NCI-H2107 treated with DMSO at 0.1 percent for 48 hours (cell line): ENCODE measurements around the gene RERE.

Experiments used
- DNase-seq: peaks from one replicate; lab custom pipeline; 2025; ENCODE audit not compliant: unreplicated experiment; lab: John Stamatoyannopoulos, UW

The RERE gene

DNA sequence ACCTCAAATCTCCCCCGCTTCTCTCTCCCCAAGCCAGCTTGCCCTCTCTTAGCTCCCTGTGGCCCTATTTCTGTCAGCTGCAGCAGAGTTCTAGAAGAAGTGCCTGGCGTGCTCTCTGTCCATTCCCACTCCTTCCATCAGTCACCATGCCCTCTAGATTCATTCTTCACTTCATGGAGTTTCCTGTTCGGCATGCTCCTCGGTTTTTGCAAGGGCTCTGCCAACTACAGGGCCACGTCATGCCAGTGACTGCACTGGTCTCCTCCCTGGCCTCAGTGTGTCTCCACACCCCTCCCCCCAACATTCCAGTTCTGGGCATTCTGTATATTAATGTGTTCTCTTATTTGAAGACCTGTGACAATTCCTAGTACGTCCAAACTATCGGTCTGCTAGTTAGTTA, 385.7 kb downstream of the RERE start:
- no peak for DNase-seq

DNA sequence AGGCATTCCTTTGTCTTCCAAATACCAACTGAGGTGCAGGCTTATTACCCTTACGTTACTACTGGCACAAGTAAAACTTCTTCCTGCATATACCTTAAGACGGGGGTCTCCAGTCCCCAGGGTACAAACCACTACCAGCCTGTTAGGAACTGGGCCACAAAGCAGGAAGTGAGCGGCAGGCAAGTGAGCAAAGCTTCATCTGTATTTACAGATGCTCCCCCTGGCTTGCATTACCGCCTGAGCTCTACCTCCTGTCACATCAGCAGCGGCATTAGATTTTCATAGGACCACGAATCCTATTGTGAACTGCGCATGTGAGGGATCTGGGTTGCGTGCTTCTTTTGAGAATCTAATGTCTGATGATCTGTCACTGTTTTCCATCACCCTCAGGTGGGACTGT, 386.4 kb downstream of the RERE start:
- DNase-seq = no peak

DNA sequence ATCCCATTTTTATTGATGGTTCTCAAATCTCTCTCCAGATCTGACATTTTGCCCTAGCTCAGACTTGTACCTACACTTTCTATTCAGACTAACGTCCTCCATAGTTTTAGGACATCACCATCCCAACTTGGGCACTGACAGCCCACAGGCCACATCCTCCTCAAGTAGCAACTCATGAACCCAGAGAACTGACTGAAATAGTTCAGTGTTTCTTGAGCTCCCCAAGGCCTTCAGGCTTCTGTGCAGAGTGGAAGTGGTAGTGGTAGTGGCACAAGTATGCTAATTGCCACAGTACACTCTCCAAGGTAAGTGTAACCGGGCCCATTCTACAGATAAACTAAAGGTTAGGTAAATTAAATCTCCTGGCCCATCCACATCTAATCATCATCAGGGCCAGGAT, 387.0 kb downstream of the RERE start:
- no peak for DNase-seq

DNA sequence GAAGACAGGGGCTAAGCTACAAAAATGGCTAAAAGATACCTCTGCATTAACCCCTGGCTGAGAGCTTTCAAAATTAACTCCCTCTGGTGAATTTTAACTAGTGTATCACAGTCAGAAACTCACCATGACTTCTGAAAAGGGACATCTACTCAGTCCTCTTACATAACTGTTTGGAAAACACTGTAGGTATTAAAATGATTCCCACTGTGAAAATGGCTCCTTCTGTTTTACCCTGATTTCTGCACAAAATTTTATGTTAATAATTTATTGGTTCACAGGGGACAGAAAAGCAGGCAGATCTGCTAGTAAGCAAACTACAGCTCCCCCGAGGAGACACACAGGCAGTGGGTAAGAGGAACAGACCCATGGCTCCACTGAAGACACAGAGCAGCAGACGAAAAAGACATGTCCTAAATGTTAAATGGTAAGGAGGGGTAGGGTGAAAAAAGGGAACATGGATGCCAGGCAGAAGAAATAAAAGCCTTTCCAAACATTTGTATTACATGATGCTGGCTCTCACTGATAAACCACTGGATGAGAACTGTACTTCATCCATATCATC, 387.8 kb downstream of the RERE start:
- no peak for DNase-seq

DNA sequence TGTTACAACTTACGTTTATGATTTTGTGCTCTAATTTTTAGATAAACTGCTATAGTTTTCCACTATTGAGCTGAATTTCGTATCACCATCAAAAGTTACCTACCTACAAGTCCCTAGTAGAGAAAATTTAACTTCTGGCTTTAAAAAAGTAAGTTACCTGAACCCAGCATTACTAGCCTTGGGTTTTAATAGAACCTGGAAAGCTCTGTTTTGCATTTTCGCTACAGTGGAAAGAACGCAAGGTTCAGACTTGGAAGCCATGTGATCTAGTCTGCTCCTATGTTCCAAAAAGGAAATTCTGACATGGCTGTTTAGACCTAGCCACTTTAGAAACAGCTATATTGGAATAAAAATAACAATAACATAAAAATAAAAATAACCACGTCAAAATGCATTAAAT, 389.0 kb downstream of the RERE start:
- DNase-seq = no peak

DNA sequence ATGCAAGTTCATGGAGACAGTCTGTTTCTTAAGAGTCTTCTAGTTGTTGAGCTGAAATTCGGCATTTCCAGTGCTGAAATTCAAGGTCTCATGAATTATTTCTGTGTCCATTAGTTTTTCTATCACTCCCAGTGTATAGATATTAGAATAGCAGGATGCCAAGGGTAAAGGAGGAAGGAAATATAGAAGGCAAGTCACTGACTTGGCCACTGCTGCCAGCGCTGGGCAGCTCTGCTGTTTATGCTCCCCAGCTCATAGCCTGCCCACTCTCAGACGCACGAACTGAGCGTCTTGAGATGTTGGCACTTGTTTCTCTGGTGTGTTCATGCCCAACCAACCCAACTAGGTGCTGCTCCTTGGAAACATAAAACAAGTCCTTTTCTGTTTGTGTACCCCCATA, 389.5 kb downstream of the RERE start:
- DNase-seq = no peak

DNA sequence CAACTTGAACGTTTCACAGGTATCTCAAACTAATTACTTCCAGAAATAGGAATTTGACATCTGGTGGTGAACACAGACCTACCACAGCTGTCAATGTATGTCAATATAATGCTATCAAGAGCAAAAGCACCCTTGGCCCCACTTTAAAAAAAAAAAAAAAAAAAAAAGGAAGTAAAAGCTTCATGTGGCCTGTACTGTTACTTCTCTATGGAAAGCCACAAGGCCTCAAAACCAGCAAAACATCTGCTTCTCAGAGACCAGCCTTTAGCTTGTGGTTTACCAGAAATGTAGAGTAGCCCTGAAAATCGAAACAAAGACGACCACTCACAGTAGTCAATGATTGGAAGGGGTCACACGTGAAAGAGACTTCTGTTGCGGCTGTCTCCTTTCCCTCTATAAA, 389.9 kb downstream of the RERE start:
- DNase-seq = no peak

DNA sequence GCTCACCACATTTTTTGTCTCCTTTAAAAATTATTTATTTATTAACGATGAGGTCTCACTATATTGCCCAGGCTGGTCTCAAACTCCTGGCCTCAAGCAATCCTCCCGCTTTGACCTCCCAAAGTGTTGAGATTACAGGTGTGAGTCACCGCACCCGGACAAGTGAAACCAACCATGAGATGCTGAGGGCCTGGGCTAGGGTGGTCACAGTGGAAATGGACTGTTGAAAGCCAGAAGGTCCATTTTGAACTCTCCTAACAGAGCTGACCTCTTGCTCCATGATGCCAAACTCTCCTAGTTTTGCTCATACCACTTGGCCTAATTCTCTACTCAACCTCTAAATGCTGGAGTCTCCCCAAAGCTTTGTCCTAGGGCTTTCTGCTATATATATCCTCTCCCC, 390.4 kb downstream of the RERE start:
- no peak for DNase-seq

DNA sequence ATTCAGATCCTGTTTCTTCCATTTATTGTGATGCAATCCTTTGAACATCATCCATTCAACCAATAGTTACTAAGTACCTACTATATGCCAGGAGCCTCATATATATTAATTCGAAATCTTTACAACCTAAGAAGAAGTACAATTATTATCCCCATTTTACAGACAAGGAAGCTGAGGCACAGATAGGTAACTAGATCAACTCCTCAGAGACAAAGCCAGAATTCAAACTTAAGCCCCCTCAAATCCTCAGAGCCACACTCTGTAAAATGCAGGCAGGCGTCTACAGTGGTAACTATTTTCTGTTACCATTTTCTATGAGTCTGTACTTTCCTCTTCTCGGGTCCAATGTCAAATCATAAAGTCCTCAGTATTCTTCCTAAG, 391.7 kb downstream of the RERE start:
- DNase-seq = no peak

DNA sequence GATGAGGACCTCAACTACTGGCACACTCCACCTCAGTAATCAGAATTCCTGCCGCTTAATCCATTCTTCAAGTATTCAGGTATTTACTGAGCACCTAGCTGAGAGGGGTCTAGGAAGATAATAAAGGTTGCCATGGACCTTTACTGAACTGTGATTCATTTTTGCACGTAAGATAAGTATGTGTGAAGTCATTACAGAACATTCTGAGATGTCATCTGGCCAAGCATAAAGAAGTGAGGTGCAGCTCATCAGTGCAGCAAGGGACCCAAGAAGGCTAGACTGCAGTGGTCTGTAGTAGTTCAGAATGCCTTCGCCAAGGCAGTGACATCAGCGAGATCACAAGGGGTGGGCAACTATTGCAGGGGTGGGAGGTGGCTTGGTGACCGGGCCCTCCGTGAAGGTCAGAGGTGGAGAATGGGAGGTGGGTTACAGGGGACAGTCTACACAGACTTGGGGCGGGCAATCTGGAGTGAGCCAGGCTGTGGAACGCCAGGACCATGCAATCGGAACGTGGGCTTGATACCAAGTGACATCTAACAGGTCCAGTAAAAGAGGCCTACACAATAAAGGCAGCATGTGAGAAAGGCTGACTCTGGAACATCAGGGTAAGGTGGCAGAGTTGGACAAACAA, 392.2 kb downstream of the RERE start:
- DNase-seq = no peak

DNA sequence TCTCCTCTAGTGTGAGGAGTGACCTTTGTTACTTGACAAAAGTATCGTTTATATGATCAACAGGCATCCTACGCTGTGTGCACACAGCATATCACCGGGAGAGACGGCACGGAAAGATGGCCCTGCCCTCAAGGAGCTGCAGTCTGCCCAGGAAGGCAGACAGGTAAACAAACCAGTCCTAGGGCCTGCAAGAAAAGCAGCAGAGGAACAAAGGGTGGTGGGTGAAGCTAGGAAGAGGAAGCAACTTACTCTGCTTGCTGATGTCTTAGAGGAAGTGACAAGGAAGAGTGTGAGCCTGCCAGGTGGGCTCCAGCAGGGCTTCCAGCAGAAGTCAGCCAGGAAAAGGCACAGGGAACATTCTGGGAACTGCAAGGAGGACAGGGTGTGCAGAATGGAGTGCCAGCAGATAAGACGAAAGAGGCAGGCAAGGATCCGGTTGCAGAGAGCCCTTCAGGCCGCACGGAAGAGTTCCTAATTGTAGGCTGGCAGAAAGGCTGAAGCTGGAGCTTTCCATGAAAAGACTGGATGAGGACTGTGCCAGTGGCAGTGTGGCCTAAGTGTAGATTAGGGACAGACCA, 392.8 kb downstream of the RERE start:
- no peak for DNase-seq

DNA sequence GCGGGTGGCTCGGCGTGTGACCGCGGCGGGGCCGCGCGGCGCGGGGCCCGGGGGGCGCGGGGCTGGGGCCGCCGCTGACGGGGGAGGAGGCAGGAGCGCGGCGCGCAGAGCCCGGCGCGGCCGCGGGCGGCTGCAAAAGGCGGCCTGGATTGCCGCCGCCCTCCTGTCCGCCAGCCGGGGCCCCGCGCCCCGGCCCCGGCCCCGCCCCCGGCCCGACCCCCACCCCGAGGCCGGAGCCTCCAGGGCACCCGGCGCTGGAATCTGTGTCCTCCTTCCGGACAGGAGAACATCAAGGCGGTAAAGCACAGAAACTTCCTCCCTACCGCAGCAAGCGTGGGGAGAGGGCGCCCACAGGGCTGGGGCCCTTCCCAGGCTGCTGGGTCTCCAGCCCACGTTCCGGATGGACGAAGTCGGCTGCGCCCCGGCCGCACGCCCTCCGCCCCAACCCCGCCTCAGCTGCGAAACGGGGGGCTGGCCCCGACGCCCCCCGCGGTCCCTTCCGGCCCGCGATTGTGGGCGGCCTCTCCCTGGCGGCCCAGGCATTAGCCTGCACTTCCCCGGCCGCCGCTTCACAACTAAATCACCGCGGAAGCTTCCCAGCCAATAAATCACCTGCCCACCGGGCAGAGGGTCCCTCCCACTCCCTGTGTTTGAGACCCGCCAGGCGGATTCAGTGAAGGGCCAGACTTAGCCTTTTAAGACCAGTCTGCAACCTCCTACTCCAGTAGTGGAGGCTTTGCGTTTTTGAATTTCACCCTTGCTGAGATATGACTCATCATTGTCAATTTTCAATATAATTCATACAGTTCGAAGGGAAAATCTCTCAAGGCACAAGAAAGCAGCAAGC, 393.5 kb downstream of the RERE start:
- DNase-seq = no peak

DNA sequence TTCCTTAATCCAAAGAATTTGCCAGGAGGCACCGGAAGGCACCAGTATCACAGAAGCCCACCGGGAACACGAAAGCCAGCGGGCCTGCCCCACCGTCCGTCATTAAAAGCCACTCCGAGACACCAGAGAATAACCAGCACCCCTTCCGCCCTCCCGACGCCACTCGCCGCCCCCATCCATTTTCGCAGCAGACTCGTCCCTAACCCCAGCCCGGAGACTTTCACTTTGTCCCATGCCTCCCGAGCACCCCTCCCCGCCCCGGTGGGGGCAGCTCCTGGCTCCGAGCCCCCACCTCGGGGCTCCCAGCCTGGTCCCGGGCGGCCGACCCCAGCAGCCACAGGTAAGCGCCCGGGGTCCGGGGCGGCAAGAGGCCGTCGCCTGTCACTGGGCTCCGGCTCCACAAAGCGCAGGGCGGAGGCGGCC, 394.2 kb downstream of the RERE start:
- DNase-seq = no peak

DNA sequence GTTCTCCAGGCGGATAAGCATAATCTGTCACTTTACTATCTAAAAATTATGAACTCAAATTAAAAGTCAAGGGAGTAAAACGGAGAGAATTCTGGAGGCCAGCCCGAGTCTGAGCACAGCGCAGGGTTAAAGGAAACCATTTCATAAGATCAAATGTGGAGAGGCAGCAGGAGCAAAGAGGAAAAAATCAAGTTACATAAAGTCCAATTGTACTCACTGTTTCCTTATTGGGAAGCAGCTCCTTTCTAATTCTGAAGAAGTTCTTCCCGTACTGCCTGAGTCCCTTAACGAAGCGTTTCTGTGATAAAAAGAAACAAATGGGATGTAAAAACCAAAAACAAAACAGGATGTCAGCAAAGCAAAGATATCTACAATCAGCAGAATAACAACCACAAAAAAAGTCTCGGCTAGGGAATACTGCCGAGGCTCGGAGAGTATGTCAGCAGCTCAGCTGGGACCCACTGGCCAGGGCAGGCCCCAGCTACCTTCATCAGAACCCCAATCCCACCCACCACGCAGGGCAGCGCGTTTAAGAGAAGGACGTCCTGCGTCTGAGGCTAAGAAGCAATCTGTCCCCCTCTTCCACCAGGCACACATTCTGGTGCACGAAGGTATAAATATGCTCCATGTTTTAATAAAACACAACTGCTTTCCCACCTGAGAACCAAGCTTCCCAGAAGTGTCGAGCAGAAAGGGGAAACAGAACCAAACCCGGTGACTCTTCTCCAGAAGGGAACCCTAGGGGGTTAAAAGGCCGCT, 394.8 kb downstream of the RERE start:
- no peak for DNase-seq

DNA sequence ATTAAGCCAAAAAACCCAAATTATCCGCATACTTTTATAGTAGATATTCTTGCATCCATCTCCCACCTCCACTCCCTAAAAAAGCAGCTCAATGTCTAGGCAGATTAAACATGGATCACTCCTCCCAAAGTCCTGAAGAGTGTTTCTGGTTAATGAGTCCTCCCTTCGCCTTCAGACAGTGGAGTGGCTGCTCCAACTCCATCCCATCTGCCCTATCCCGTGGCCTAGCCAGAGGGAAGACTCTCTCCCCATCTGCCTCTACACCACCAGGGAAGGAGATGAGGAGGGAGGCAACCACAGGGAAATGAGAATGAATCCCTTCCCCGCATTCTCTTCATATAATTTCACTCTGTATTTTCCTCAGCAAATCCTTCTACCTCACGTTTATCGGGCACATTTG, 395.7 kb downstream of the RERE start:
- no peak for DNase-seq

DNA sequence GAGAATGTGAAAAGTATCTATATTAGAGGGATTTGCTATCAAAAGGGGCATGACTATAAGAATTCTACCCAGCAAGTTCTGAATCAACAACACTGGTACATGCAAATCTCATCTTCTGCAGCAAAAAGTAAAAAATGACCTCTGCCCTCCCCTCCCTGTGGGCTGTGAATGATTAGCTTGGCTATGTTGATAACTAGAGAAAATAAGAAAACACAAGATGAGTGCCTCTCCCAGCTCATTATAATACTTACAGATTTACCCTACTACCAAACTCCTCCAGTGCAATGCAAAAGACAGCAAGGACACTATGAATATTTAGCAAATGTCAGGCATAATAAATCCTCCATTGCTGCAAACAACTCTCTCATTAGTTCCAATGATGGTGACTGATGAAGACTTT, 397.1 kb downstream of the RERE start:
- DNase-seq = no peak

DNA sequence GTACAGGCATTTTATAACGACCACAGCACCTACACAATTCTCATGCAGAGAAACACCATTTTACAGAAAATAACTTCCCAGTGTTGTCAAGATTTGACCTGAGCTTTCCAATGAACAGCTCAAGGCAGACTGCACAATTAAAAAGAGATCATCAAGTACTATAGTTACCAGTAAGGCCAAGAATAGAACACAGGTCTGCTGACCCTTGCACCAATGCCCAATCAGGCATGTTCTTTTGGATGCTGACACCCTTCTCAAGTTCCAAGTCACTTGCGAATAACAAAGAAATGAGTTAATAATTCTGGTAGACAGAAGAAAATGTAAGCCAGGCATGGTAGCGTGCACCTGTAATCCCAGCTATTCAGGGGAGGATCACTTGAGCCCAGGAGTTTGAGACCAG, 397.6 kb downstream of the RERE start:
- DNase-seq = no peak

DNA sequence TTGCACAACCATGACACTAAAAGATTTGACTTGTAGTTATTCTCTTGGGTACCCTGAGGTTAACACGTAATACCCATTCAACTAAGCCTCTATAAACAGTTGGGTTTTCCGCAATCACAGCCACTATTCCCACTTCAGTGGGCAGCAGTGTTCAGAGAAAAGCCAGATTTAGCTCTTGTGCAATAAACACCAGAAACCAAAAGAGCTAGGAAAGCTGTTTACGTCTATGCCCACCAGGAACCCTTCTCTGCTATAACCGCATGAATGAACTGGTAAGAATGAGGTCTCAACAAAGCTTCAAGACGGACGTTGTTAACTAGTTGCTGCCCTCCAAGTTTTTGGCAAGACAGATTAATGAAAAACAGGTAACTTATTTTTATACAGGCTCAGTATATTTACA, 398.3 kb downstream of the RERE start:
- DNase-seq = no peak

DNA sequence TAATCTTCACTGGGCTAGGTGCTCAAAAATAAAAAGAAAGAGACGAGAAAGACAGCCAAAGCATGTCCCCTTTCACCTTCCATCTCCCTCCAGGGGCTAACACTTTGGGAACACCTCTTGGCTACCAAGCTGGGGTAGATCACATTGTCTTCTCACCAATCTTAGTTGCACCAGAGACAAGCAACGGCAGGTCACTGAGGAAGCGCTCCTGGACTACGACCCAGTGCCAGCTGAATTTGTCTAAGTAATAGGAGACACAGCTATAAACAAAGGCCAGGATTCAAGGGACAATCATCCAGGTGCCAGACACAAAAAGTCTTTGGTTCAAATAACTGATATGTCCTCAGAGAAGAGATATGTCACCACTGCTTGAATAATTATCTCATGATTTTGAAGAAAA, 399.1 kb downstream of the RERE start:
- DNase-seq = no peak

DNA sequence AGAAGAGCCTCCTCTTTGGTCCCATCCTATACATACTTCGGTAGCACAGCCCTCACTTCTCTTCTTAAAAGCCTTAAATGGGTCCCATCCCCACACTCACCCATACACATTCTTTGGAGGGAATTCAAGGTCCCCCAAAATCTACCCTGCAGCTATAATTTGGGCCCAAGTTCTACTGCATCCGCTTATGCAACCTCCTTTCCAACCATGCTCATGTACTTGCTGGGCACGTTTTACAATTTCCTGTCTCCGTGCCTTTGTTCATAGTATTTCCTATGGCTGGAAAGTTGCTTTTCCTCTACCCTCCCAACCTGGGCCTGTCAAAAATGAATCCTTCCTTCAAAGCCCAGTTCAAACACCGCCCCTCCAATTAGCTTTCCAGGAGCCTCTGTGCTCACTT, 399.8 kb downstream of the RERE start:
- no peak for DNase-seq

DNA sequence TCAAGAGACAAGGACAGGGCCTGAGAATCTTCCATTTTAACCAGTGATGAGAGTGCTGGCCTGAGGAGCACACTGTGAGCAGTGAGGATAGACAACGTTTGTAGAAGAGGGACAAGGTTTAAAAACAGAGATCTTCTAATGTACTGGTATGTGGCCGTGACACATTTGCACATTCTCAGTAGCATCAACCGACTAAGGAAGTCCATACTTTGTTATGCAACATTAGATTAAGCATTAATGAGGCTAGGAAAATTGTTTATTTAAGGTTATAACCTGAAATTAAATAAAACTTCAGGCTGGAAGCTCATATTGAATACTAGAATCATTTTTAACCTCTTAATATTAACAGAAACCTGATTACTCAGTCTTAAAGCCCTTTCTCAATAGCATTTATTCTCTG, 400.6 kb downstream of the RERE start:
- no peak for DNase-seq
